Astrocyte (in vitro differentiated cells and primary cell): ENCODE results near the gene TMOD1. TPM values are rescaled to one million over a fixed set of nuclear protein-coding genes. Genes with fewer than 3 reads are reported as not detected.

ENCODE experiments used
- DNase-seq: peaks from one replicate; pipeline ENCODE4 v3.0.0-alpha.2; 2010; ENCODE audit warnings: low read depth
- FAIRE-seq: peaks from 2 replicates; lab custom pipeline; 2011; peaks lifted over from hg19 to GRCh38; lab: Jason Lieb, UNC
- H2AFZ ChIP-seq: 2 replicates; pipeline ENCODE4 v1.6.0; 2012; ENCODE audit warnings: low read depth, low read length, inconsistent platforms
- H3K27ac ChIP-seq: 2 replicates; pipeline ENCODE4 v1.5.1; 2011; ENCODE audit warnings: low read depth, low read length, inconsistent platforms
- H3K27me3 ChIP-seq: 2 replicates; pipeline ENCODE4 v1.6.0; 2011; ENCODE audit warnings: low read length, inconsistent platforms; ENCODE audit not compliant: insufficient read depth
- H3K36me3 ChIP-seq: 2 replicates; pipeline ENCODE4 v1.5.1; 2011; ENCODE audit warnings: low read length, inconsistent platforms; ENCODE audit not compliant: insufficient read depth
- H3K4me1 ChIP-seq: 2 replicates; pipeline ENCODE4 v1.5.1; 2011; ENCODE audit warnings: low read length, inconsistent platforms; ENCODE audit not compliant: insufficient read depth
- H3K4me2 ChIP-seq: 2 replicates; pipeline ENCODE4 v1.6.0; 2012; ENCODE audit warnings: low read length, inconsistent platforms
- H3K4me3 ChIP-seq: 2 replicates; pipeline ENCODE4 v1.5.1; 2011; ENCODE audit warnings: low read depth, mild to moderate bottlenecking, low read length, inconsistent platforms; ENCODE audit not compliant: insufficient read depth
- H3K79me2 ChIP-seq: 2 replicates; pipeline ENCODE4 v1.6.0; 2012; ENCODE audit warnings: mild to moderate bottlenecking, low read length, inconsistent platforms; ENCODE audit not compliant: insufficient read depth
- H3K9ac ChIP-seq: 2 replicates; pipeline ENCODE4 v1.6.0; 2012; ENCODE audit warnings: mild to moderate bottlenecking, low read length, inconsistent platforms
- H3K9me3 ChIP-seq: 2 replicates; pipeline ENCODE4 v1.5.1; 2012; ENCODE audit warnings: low read depth, mild to moderate bottlenecking, low read length, inconsistent platforms; ENCODE audit not compliant: insufficient read depth
- H4K20me1 ChIP-seq: 2 replicates; pipeline ENCODE4 v1.6.0; 2012; ENCODE audit warnings: low read length, inconsistent platforms; ENCODE audit not compliant: insufficient read depth
- H3K27ac Mint-ChIP-seq: one replicate; pipeline ENCODE4 v1.8.0; 2021; ENCODE audit warnings: mild to moderate bottlenecking, mixed read lengths; ENCODE audit not compliant: unreplicated experiment
- H3K27me3 Mint-ChIP-seq: one replicate; pipeline ENCODE4 v1.8.0; 2021; ENCODE audit warnings: low read depth, mixed read lengths; ENCODE audit not compliant: unreplicated experiment
- H3K36me3 Mint-ChIP-seq: one replicate; pipeline ENCODE4 v1.8.0; 2021; ENCODE audit warnings: low read depth, mixed read lengths; ENCODE audit not compliant: unreplicated experiment
- H3K4me1 Mint-ChIP-seq: one replicate; pipeline ENCODE4 v1.8.0; 2021; ENCODE audit warnings: low read depth, mixed read lengths; ENCODE audit not compliant: unreplicated experiment
- H3K4me3 Mint-ChIP-seq: one replicate; pipeline ENCODE4 v1.8.0; 2021; ENCODE audit warnings: mild to moderate bottlenecking, moderate library complexity, mixed read lengths; ENCODE audit not compliant: unreplicated experiment
- H3K9me3 Mint-ChIP-seq: one replicate; pipeline ENCODE4 v1.8.0; 2021; ENCODE audit warnings: mild to moderate bottlenecking, mixed read lengths; ENCODE audit not compliant: unreplicated experiment
- CTCF ChIP-seq: IDR thresholded peaks from 2 replicates; pipeline ENCODE4 v1.5.1; 2011; ENCODE audit warnings: low read depth, mild to moderate bottlenecking, inconsistent platforms, low read length, moderate library complexity; ENCODE audit not compliant: insufficient read depth
- EZH2 ChIP-seq: IDR thresholded peaks from 2 replicates; pipeline ENCODE4 v1.6.1; 2012; ENCODE audit warnings: mild to moderate bottlenecking, low read length, inconsistent platforms; ENCODE audit not compliant: insufficient read depth
- total RNA-seq: library from RNA; stranded (reverse); gene quantifications from 2 replicates; pipeline ENCODE4 v1.2.1, GENCODE V29; 2021

The TMOD1 gene
- total RNA-seq, 1 donor from 2014 or later = 0.48 TPM

- H3K27ac Mint-ChIP-seq = peak overlapping the region; percentile 77
These were observed 10.4 kb downstream of the TMOD1 start for GRCh38 chr9:97511655-97512427.

GRCh38 chr9:97512966-97513560 is 11.6 kb downstream of the TMOD1 start:
- peaks cover 3% of the 10 kb centered on the region for H3K9me3 Mint-ChIP-seq
- H3K9ac ChIP-seq = no peak overlapping the region
- peaks cover 1% of the 10 kb centered on the region for H3K4me1 Mint-ChIP-seq
- no peak overlapping the region for H3K27ac ChIP-seq
- no peaks in the 10 kb centered on the region for H4K20me1 ChIP-seq
- no peaks in the 10 kb centered on the region for H3K36me3 Mint-ChIP-seq
- no peaks in the 10 kb centered on the region for H3K79me2 ChIP-seq
- DNase-seq = no peak
- no peak overlapping the region for H3K4me3 Mint-ChIP-seq
- FAIRE-seq = no peak
- no peak overlapping the region for H3K27ac Mint-ChIP-seq
- peaks cover 4% of the 10 kb centered on the region for H3K27me3 ChIP-seq
- peaks cover 32% of the 10 kb centered on the region for H3K27me3 Mint-ChIP-seq
- H3K36me3 ChIP-seq = no peaks in the 10 kb centered on the region
- H3K4me2 ChIP-seq = no peak overlapping the region
- peaks cover 4% of the 10 kb centered on the region for H3K4me1 ChIP-seq
- no peak overlapping the region for H3K4me3 ChIP-seq
- TF ChIP-seq EZH2 (no peak), CTCF (no peak)
- no peak overlapping the region for H2AFZ ChIP-seq
- no peaks in the 10 kb centered on the region for H3K9me3 ChIP-seq

More at GRCh38 chr9:97511655-97512427, 10.4 kb downstream of the TMOD1 start:
- Mint-ChIP-seq H3K9me3 (peaks cover 1% of the 10 kb centered on the region), H3K27me3 (peaks cover 21% of the 10 kb centered on the region), H3K4me1 (peaks cover 1% of the 10 kb centered on the region), H3K4me3 (no peak overlapping the region), H3K36me3 (no peaks in the 10 kb centered on the region)
- DNase-seq = no peak
- H3K27me3 ChIP-seq = peaks cover 4% of the 10 kb centered on the region
- no peak for FAIRE-seq
- no peak for TF ChIP-seq CTCF
- TF ChIP-seq EZH2 = no peak
- H3K27ac ChIP-seq = peak overlapping the region; percentile 41
- H3K9ac ChIP-seq = peak overlapping the region; percentile 52
- H3K4me1 ChIP-seq = peaks cover 4% of the 10 kb centered on the region
- H3K4me2 ChIP-seq = no peak overlapping the region
- H3K36me3 ChIP-seq = no peaks in the 10 kb centered on the region
- no peaks in the 10 kb centered on the region for H3K9me3 ChIP-seq
- H3K4me3 ChIP-seq = no peak overlapping the region
- no peak overlapping the region for H2AFZ ChIP-seq
- no peaks in the 10 kb centered on the region for H3K79me2 ChIP-seq
- no peaks in the 10 kb centered on the region for H4K20me1 ChIP-seq

DNA sequence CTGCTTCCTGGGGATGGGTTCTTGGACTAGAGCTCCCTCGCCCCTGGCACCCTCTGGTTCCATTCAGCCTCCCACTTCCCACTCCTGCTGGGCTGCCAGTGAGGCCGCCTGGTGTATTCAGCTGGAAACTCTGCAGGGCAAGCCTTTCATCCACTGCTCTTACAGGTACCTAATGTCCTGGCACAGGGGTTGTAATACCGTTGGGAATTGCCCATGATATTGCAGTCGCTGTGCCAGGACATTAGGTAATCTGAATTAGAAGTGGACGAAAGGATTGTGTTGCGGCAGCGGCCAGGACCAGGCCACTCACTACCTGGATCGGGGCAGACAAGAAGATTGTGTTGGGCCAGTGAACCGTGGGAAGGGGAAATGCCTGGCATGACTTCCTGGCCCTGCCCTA is 13.1 kb downstream of the TMOD1 start:
- Histone ChIP-seq H4K20me1 (no peaks in the 10 kb centered on the region), H3K27me3 (no peaks in the 10 kb centered on the region), H3K79me2 (no peaks in the 10 kb centered on the region), H3K4me1 (peaks cover 4% of the 10 kb centered on the region), H2AFZ (no peak overlapping the region), H3K4me2 (no peak overlapping the region), H3K9ac (no peak overlapping the region), H3K27ac (no peak overlapping the region), H3K4me3 (no peak overlapping the region), H3K36me3 (no peaks in the 10 kb centered on the region), H3K9me3 (no peaks in the 10 kb centered on the region)
- Mint-ChIP-seq H3K36me3 (no peaks in the 10 kb centered on the region), H3K4me3 (no peak overlapping the region), H3K27me3 (peaks cover 46% of the 10 kb centered on the region), H3K9me3 (peaks cover 3% of the 10 kb centered on the region), H3K4me1 (peaks cover 1% of the 10 kb centered on the region), H3K27ac (no peak overlapping the region)
- FAIRE-seq (no peak), DNase-seq (no peak)
- TF ChIP-seq CTCF (no peak), EZH2 (no peak)
